IMR-90 (cell line): ENCODE measurements around the gene DUS4L. TPM values are rescaled to one million over a fixed set of nuclear protein-coding genes. Genes with fewer than 3 reads are reported as not detected.

ENCODE experiments used
- ATAC-seq: fragments of 200-7000 bp; cut with Tn5 transposase; 2 replicates; pipeline ENCODE4 v1.9.1; 2020; ENCODE audit warnings: low read depth, mild to moderate bottlenecking, moderate library complexity
- BruUV-seq: library from RNA; stranded (reverse); fragments of 400-500 nt; replicated peaks from 2 replicates; lab custom pipeline; 2021; lab: Mats Ljungman, UMichigan
- CTCF ChIA-PET: fragments of 300-600 bp; formaldehyde crosslinking; extraction: SDS; loops from one replicate; lab custom pipeline; 2021; ENCODE audit warnings: antibody characterized with exemption; lab: Yijun Ruan, JAX
- POLR2A ChIA-PET: fragments of 300-600 bp; sonication (Branson Sonifier 250); formaldehyde crosslinking; loops from one replicate; lab custom pipeline; 2022; ENCODE audit warnings: antibody characterized with exemption; ENCODE audit not compliant: unreplicated experiment; lab: Charles Lee
- DNase-seq: peaks from one replicate; pipeline ENCODE4 v3.0.0; 2013
- H2AFZ ChIP-seq: replicated peaks from 2 replicates; pipeline ENCODE3; 2013; ENCODE audit warnings: low read length, mild to moderate bottlenecking; ENCODE audit not compliant: poor library complexity
- H2AK5ac ChIP-seq: 2 replicates; pipeline ENCODE4 v1.6.1; 2013; ENCODE audit warnings: low read depth, low read length, inconsistent platforms
- H2AK9ac ChIP-seq: replicated peaks from 2 replicates; pipeline ENCODE3; 2013; ENCODE audit warnings: mild to moderate bottlenecking, low read depth, low read length, moderate library complexity; ENCODE audit not compliant: poor library complexity
- H2BK120ac ChIP-seq: 2 replicates; pipeline ENCODE4 v1.6.1; 2013; ENCODE audit warnings: low read depth, low read length, inconsistent platforms
- H2BK15ac ChIP-seq: 3 replicates; pipeline ENCODE4 v1.6.1; 2013; ENCODE audit warnings: low read depth, low read length, inconsistent platforms
- H2BK20ac ChIP-seq: 2 replicates; pipeline ENCODE4 v1.6.1; 2013; ENCODE audit warnings: low read depth, mild to moderate bottlenecking, inconsistent platforms, low read length, moderate library complexity
- H2BK5ac ChIP-seq: 2 replicates; pipeline ENCODE4 v1.6.1; 2013; ENCODE audit warnings: mild to moderate bottlenecking, low read depth, low read length, inconsistent platforms; ENCODE audit not compliant: poor library complexity, severe bottlenecking
- H3K14ac ChIP-seq: replicated peaks from 2 replicates; pipeline ENCODE4 v1.6.1; 2013; ENCODE audit warnings: low read depth, low read length, inconsistent platforms
- H3K18ac ChIP-seq: 2 replicates; pipeline ENCODE4 v1.6.1; 2013; ENCODE audit warnings: low read depth, low read length, control low read depth
- H3K23ac ChIP-seq: 2 replicates; pipeline ENCODE4 v1.6.1; 2013; ENCODE audit warnings: low read depth, low read length, inconsistent platforms
- H3K27ac ChIP-seq: 2 replicates; pipeline ENCODE4 v1.5.1; 2013; ENCODE audit warnings: mild to moderate bottlenecking, control low read depth, low read length; ENCODE audit not compliant: insufficient read depth
- H3K27me3 ChIP-seq: 2 replicates; pipeline ENCODE4 v1.6.1; 2013; ENCODE audit warnings: low read length; ENCODE audit not compliant: control insufficient read depth, insufficient read depth
- H3K36me3 ChIP-seq: 2 replicates; pipeline ENCODE4 v1.6.1; 2013; ENCODE audit warnings: low read length, mixed read lengths; ENCODE audit not compliant: control insufficient read depth, insufficient read depth
- H3K4ac ChIP-seq: 2 replicates; pipeline ENCODE4 v1.6.1; 2013; ENCODE audit warnings: low read depth, low read length, inconsistent platforms
- H3K4me1 ChIP-seq: 2 replicates; pipeline ENCODE4 v1.6.1; 2013; ENCODE audit warnings: low read length, mixed read lengths; ENCODE audit not compliant: control insufficient read depth, insufficient read depth
- H3K4me2 ChIP-seq: 2 replicates; pipeline ENCODE4 v1.6.1; 2013; ENCODE audit warnings: low read depth, mild to moderate bottlenecking, control low read depth, low read length, moderate library complexity
- H3K4me3 ChIP-seq: 2 replicates; pipeline ENCODE4 v1.5.1; 2013; ENCODE audit warnings: low read depth, mild to moderate bottlenecking, control low read depth, low read length, moderate library complexity; ENCODE audit not compliant: insufficient read depth
- H3K56ac ChIP-seq: 2 replicates; pipeline ENCODE4 v1.6.1; 2013; ENCODE audit warnings: low read length, inconsistent platforms; ENCODE audit not compliant: insufficient read depth; ENCODE audit errors: extremely low read depth
- H3K79me1 ChIP-seq, 2 experiments: 2 replicates each; pipeline ENCODE4 v1.6.1; 2013; ENCODE audit warnings: low read length in 2 of 2, inconsistent platforms in 1 of 2, low read depth in 1 of 2
- H3K9ac ChIP-seq: 2 replicates; pipeline ENCODE4 v1.6.1; 2013; ENCODE audit warnings: low read depth, low read length, control low read depth
- H3K9me1 ChIP-seq: 2 replicates; pipeline ENCODE4 v1.6.1; 2013; ENCODE audit warnings: low read length, inconsistent platforms; ENCODE audit not compliant: insufficient read depth
- H3K9me3 ChIP-seq: 2 replicates; pipeline ENCODE4 v1.6.1; 2013; ENCODE audit warnings: low read length; ENCODE audit not compliant: control insufficient read depth, insufficient read depth
- H4K20me1 ChIP-seq: 2 replicates; pipeline ENCODE4 v1.6.1; 2013; ENCODE audit warnings: low read length, inconsistent platforms; ENCODE audit not compliant: insufficient read depth
- H4K5ac ChIP-seq: 2 replicates; pipeline ENCODE4 v1.6.1; 2013; ENCODE audit warnings: mild to moderate bottlenecking, low read depth, low read length, control low read depth
- H4K8ac ChIP-seq, 2 experiments: 2 replicates each; pipeline ENCODE4 v1.6.1; 2013; ENCODE audit warnings: low read depth in 2 of 2, low read length in 2 of 2, control low read depth in 1 of 2, inconsistent platforms in 1 of 2
- H4K91ac ChIP-seq: 2 replicates; pipeline ENCODE4 v1.6.1; 2013; ENCODE audit warnings: low read depth, low read length, inconsistent platforms; ENCODE audit not compliant: insufficient read depth
- BHLHE40 ChIP-seq: fragments of 150-350 bp; IDR thresholded peaks from 2 replicates; pipeline ENCODE4 v1.6.1; 2016; ENCODE audit warnings: mild to moderate bottlenecking, low read depth, low read length
- CHD1 ChIP-seq: IDR thresholded peaks from 2 replicates; pipeline ENCODE4 v1.6.1; 2012; ENCODE audit warnings: low read depth, low read length, improper control_type of control experiment
- CTCF ChIP-seq: conservative IDR thresholded peaks from 2 replicates; pipeline ENCODE4 v1.5.1; 2012; ENCODE audit warnings: mild to moderate bottlenecking, low read depth, low read length, improper control_type of control experiment
- ELK1 ChIP-seq: fragments of 150-350 bp; IDR thresholded peaks from 2 replicates; pipeline ENCODE4 v1.6.1; 2016; ENCODE audit warnings: low read depth, mild to moderate bottlenecking, low read length, moderate library complexity, borderline replicate concordance
- MAZ ChIP-seq: IDR thresholded peaks from 2 replicates; pipeline ENCODE4 v1.6.1; 2012; ENCODE audit warnings: low read depth, mild to moderate bottlenecking, low read length, improper control_type of control experiment, moderate library complexity, borderline replicate concordance
- MXI1 ChIP-seq: IDR thresholded peaks from 2 replicates; pipeline ENCODE4 v1.6.1; 2012; ENCODE audit warnings: low read depth, mild to moderate bottlenecking, low read length, moderate library complexity, borderline replicate concordance
- NFE2L2 ChIP-seq: fragments of 150-350 bp; IDR thresholded peaks from 2 replicates; pipeline ENCODE4 v1.6.1; 2016; ENCODE audit warnings: low read depth, mild to moderate bottlenecking, low read length
- POLR2A ChIP-seq: IDR thresholded peaks from 2 replicates; pipeline ENCODE4 v1.6.1; 2012; ENCODE audit warnings: mild to moderate bottlenecking, low read depth, low read length
- RCOR1 ChIP-seq: IDR thresholded peaks from 2 replicates; pipeline ENCODE4 v1.6.1; 2012; ENCODE audit warnings: mild to moderate bottlenecking, low read length, improper control_type of control experiment; ENCODE audit not compliant: insufficient replicate concordance
- RFX5 ChIP-seq: IDR thresholded peaks from 2 replicates; pipeline ENCODE4 v1.8.0; 2012; ENCODE audit warnings: low read depth, mild to moderate bottlenecking, low read length, moderate library complexity
- WGBS, 2 experiments: methylation state at CpG; one replicate each; pipeline versions ENCODE4 v1.1.5 to v1.1.7; 2013; ENCODE audit warnings: missing lambda C conversion rate in 2 of 2; ENCODE audit not compliant: insufficient read length in 1 of 2; ENCODE audit errors: extremely low coverage in 2 of 2; 5-methylcytosine and 5-hydroxymethylcytosine counted together
- dilution Hi-C: fragments of 300-500 bp; cut with HindIII; formaldehyde crosslinking; loops from one replicate; pipeline ENCODE4 v1.14.3; 2018; ENCODE audit warnings: low sequenced_read_pairs; ENCODE audit not compliant: unreplicated experiment
- in situ Hi-C: fragments of 300-500 bp; cut with MboI; formaldehyde crosslinking; loops from 3 replicates; pipeline ENCODE4 v1.14.3; 2019; ENCODE audit warnings: low sequenced_read_pairs, inconsistent platforms, mixed read lengths
- intact Hi-C: fragments of 100-400 bp; cut with micrococcal nuclease; formaldehyde crosslinking; loops from 2 replicates; pipeline ENCODE4 v1.10.0; 2022
- polyA plus RNA-seq, 3 experiments: library from polyadenylated mRNA; depleted of rRNA; stranded (reverse); fragments of >200 nt; gene quantifications; 2 replicates each; pipeline ENCODE4 v1.2.3, GENCODE V29; 2012; ENCODE audit warnings: low replicate concordance in 1 of 3
- total RNA-seq: library from RNA; depleted of rRNA; stranded (reverse); fragments of >200 nt; gene quantifications from 2 replicates; pipeline ENCODE4 v1.2.3, GENCODE V29; 2012

Gene DUS4L
- total and polyA plus RNA-seq, 2 of the 4 experiments (the other 2 are of a cell fraction): 4.2 to 6.6 TPM

- no peak overlapping the region for H2BK5ac ChIP-seq
- H3K9me3 ChIP-seq: no peaks in the 10 kb centered on the region
- no peak overlapping the region for H3K9ac ChIP-seq
- H4K20me1 ChIP-seq: no peaks in the 10 kb centered on the region
- no peak overlapping the region for H3K4me3 ChIP-seq
- H3K56ac ChIP-seq: no peak overlapping the region
- TF ChIP-seq ELK1 (no peak), POLR2A (no peak), CTCF (no peak), RCOR1 (no peak), MAZ (no peak), BHLHE40 (no peak), CHD1 (no peak), NFE2L2 (no peak), RFX5 (no peak), MXI1 (no peak)
- BruUV-seq: no TSS peak
- H4K5ac ChIP-seq: no peak overlapping the region
- H3K4me2 ChIP-seq: no peak overlapping the region
- H3K23ac ChIP-seq: no peak overlapping the region
- intact Hi-C loops: no loop called here
- H3K27me3 ChIP-seq: no peaks in the 10 kb centered on the region
- H2BK120ac ChIP-seq: no peak overlapping the region
- H2AK9ac ChIP-seq: no peak overlapping the region
- no peak overlapping the region for H3K14ac ChIP-seq
- no peak overlapping the region for H2AK5ac ChIP-seq
- no peak overlapping the region for H3K4ac ChIP-seq
- peaks cover 0 to 8% of the 10 kb centered on the region in 2 experiments; a peak in 3 of 4 replicates for H3K79me1 ChIP-seq
- H2AFZ ChIP-seq: no peak overlapping the region
- no peak overlapping the region for H2BK15ac ChIP-seq
- in situ Hi-C loops: no loop called here
- H3K9me1 ChIP-seq: peaks cover 3% of the 10 kb centered on the region
- WGBS, 2 experiments: no CpG with 5 or more reads among the region's 1 CpG
- no peak for ATAC-seq
- no peak overlapping the region for H4K8ac ChIP-seq
- no peak overlapping the region for H3K27ac ChIP-seq
- ChIA-PET CTCF (no interaction called here), POLR2A (no interaction called here)
- no peak overlapping the region for H2BK20ac ChIP-seq
- H3K18ac ChIP-seq: no peak overlapping the region
- no peak overlapping the region for H4K91ac ChIP-seq
- no peaks in the 10 kb centered on the region; the same call in 1 of the 2 replicates for H3K4me1 ChIP-seq
- DNase-seq: no peak
- dilution Hi-C loops: no loop called here
- H3K36me3 ChIP-seq: peaks cover 10% of the 10 kb centered on the region
Observed at GRCh38 chr7:107599262-107599661, 35.5 kb downstream of the DUS4L start.
